HG03095 (cell line): ENCODE results near the gene TACR2.
"Not testable (repeated sequence)": the region's sequence is repeated elsewhere in the genome, so short reads cannot be mapped to it uniquely, and the experiment has no call there.

ENCODE experiments used
- ATAC-seq: cut with Tn5 transposase; IDR thresholded peaks from one replicate; pipeline ENCODE4 v1.9.1; 2021; ENCODE audit warnings: moderate library complexity; ENCODE audit not compliant: unreplicated experiment

The TACR2 gene

GRCh38 chr10:69451209-69451783 lies 34.6 kb upstream of the TACR2 start, which contains the start of gene TSPAN15:
Gene TSPAN15, plus strand, starts transcription at chr10:69451465. Its CDS starts 130 bp downstream, at chr10:69451595.
- ATAC-seq, result peak; percentile 91

GRCh38 chr10:69450395-69450794 lies 33.7 kb upstream of the TACR2 start:
- ATAC-seq, result not testable (repeated sequence)

GRCh38 chr10:69449841-69450240 lies 33.1 kb upstream of the TACR2 start:
- ATAC-seq, result no peak

DNA sequence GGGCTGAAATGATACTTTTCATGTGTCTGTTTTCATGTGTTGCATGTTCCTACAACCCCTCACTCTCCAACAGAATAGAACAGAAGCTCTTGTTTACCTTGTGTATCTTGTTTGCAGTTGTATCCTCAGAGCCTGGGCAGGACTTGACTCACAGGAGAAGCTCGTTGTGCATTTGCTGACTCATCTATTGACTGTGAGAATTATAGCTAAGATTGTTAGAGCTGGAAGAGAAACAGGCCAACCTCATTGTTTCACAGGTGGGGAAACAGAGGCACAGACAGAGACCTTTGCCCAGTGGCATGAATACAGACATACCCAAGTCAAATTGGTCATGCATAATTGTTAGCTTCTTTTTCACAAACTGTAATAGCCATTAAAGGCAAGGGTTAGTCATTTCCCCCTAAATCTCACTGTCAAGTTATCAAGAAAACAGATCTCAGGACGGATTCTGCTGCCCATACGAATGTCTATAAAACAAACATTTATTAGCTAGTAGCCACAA lies 30.0 kb upstream of the TACR2 start:
- no peak for ATAC-seq

DNA sequence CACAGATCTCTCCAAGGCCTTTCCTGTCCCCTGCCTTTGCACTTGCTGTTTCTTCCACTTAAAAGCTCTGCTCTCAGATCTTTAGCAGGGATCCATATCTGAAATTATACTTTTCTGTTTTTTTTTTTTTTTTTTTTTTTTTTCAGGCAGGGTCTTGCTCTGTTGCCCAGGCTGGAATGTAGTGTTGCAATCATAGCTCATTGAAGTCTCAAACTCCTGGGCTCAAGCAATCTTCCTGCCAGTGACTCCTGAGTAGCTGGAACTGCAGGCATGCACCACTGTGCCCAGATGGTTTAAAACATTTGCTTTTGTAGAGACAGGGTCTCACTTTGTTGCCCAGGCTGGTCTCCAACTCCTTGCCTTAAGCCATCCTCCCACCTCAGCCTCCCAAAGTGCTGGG lies 29.5 kb upstream of the TACR2 start:
- no peak for ATAC-seq

DNA sequence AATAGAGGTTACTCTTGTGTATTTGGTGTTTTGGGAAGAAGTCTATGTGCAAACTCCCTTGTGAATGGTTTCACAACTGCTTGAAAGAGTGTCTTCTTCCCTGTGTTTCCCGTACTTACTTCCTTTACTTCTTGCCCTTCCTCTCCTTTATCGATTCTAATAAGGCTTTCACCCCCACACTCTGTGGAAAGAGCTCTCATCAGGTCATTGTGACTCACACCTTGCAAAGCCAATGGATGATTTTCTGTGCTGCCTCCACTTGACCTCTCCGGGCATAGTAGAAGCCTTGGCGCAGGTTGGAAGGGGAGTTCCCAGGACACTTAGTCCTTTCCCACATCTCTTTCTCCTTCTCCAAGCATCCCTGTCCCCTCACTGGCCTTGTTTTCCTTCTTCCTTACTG lies 28.3 kb upstream of the TACR2 start:
- no peak for ATAC-seq

GRCh38 chr10:69443354-69443753 lies 26.6 kb upstream of the TACR2 start:
- no peak for ATAC-seq

GRCh38 chr10:69439813-69440506 lies 23.2 kb upstream of the TACR2 start:
- no peak for ATAC-seq

GRCh38 chr10:69439350-69439739 lies 22.6 kb upstream of the TACR2 start:
- ATAC-seq, result no peak

DNA sequence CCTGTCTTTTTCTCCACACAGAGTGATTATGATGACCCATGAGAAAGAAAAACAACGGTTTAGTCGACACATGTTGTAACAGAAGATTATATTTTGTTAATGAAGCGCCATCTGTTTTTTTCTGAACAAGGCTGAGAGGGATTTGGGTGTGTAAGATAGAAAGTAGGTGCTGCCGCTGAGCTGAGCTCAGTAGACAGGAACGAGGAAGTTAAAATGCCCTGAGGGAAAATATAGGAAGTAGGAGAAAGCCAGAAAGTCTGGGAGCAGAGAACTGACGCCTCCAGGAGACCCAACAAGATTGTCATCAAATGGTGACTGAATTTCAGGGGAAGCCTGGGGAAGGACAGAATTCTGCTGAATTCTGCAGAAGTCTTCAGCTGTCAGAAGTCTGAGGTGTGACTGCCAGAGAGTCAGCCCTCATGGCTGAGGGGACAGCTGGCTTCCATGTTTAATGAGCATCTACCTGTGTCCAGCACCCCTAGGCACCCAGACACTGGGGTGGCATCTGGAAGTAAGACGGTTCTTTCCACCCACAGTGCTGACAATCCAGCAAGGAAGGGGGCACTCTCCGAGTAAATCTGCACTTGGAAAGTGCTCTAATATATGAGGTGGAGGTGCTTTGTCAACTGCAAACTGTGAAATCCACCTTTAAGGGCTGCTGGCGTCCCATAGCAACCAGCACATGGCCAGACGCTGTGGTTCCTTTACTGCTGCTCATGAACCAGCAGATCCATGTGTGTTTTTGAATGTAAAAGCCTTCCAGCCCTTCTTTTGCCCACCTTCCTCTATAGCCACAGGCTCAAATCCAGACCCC lies 22.0 kb upstream of the TACR2 start:
- no peak for ATAC-seq

GRCh38 chr10:69437321-69438259 lies 20.9 kb upstream of the TACR2 start:
- ATAC-seq, result no peak

GRCh38 chr10:69435966-69436520 lies 19.3 kb upstream of the TACR2 start:
- ATAC-seq, result no peak

DNA sequence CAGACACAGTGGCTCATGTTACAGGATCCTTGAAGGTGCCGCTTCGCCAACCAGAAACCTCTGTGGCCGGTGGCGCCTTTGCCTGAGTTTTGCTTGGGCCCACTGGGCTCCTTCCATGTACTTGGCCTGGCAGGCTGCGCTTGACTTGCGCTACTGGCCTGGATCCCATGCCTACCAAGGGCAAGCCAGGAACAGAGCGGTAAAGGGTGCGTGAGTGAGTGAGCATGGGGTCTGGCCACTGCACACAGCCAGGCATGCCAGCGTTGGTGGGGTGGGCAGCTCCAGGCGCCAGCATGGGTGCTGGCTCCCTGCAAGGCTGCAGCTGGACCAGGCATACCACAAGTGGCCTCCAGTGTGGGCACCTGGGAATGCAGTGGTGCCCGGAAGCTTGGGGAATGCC lies 18.2 kb upstream of the TACR2 start:
- ATAC-seq, result no peak

DNA sequence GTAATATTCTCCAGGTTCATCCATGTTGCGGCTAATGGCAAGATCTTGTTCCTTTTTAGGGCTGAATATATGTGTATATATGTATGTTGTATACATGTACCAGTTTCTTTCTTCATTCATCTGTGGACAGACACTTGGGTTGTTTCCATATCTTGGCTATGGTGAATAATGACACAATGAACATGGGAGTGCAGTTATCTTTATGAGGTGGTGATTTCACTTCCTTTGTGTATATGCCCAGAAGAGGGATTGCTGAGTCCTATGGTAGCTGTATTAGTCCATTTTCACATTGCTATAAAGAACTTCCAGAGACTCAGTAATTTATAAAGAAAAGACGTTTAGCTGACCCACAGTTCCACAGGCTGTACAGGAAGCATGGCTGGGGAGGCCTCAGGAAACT lies 17.5 kb upstream of the TACR2 start:
- ATAC-seq, result no peak

- ATAC-seq, result no peak
These were observed 11.4 kb upstream of the TACR2 start for GRCh38 chr10:69428165-69428564.

DNA sequence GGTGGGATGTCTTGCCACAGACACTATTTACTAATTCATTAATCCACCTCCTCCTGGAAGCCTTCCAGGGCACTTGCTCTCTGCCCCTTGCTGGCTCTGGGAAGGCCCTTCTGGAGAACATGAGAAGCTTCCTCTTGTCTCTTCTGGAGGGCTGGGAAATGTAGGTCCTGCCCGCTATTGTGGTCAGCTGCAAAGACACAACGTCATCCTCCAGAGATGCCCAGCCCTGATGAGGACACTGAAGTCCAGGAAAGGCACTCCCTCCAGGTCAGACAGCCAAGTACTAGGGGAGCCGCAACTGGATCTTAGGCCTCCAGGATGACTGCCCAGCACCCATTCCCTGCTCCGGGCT lies 9.6 kb upstream of the TACR2 start:
- ATAC-seq, result no peak

DNA sequence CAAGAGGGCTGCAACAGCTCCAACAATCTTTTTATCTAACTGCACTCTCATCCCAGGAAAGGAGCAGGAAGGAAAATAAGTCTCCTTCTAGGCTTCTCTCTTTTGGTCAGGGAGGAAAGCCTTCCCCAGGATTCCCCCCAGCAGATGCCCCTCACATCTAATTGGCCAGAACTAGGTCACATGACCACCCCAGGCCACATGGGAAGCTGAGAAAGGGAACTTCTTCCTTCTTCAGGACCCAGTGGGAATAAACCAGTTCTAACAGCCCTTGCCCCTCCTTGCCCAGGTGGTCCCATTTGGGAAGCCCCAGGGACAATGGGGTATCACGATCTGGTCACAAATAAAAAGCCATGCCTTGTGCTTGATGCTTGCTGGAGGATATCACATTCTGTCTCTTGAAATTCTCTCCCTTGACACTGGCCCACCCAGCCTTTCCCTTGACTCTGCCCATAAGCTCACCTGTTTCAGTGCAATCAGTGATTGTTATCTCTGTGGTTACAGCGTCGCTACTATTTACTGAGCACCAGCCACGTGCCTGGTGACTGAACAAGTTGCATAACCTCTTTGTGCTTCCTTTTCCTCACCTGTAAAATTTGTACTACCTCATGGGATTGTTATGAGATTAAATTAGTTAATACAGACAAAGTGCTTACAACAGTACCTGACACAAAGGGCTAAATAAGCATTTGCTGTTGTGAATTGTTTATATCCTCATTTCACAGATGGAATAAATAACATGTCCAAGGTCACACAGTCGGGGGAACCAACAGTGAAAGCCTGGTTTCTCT lies 9.0 kb upstream of the TACR2 start:
- ATAC-seq, result no peak

DNA sequence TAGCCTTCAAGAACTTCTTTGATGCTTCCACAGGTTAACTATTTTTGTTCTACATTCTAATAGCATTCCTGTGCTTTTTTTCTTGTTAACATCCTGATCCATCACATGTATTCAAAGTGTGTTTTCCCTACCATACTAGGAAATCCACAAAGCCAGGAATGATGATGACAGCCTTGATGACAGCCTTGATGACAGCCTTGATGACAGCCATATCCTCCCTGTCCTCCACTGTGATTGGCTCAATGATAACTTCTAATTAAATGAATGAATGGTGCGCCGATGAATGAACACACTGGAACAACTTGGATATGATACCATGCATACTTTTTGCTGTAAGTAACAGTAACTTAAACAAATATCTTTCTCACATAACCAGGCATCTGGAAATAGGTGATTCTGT lies 8.3 kb upstream of the TACR2 start:
- no peak for ATAC-seq

DNA sequence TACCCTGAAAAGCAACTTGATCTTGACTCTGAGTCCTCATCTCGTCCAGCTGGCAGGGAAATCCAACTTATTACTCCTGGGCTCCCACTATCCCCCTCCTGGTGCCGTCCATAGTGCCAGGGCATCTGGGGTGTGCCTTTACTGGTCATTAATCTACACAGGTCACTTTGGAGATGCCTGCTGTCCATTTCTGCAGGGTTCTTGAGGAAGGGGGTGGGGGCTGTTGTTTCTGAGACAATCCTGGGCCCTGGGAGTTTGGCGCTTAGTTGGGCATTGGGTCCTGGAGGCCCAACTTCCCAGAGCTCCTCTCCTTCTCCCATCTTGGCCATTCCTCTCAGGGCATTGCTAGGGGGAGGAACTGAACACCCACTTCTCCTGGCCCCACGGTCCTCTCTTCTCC lies 6.0 kb upstream of the TACR2 start:
- ATAC-seq, result no peak
